ENCODE data around the gene CANT1.
"Not testable (repeated sequence)": the region's sequence is repeated elsewhere in the genome, so short reads cannot be mapped to it uniquely, and the experiment has no call there.

The CANT1 gene

DNA sequence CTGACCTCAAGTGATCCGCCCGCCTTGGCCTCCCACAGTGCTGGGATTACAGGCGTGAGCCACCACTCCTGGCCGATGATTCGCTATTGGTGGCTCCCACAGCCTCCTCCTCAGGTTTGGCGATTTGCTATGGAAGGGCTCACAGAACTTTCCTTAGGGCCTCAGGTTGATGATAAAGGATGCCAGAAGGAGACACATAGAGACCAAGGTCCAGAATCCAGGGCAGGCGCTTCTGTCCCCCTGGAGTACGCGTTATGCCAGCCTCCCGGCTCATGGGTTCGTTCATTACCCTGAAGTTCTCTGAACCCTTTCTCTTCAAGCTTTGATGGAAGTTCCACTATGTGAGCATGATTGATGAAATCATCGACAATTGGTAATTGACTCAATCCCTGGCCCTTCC, 49.8 kb downstream of the CANT1 start:
- DNase-seq (ENCODE audit: low read depth in 2 of 2), result no peak

- DNase-seq (ENCODE audit: low read depth in 2 of 2), result no peak
Measured at GRCh38 chr17:78958641-78959127, 50.9 kb downstream of the CANT1 start.

DNA sequence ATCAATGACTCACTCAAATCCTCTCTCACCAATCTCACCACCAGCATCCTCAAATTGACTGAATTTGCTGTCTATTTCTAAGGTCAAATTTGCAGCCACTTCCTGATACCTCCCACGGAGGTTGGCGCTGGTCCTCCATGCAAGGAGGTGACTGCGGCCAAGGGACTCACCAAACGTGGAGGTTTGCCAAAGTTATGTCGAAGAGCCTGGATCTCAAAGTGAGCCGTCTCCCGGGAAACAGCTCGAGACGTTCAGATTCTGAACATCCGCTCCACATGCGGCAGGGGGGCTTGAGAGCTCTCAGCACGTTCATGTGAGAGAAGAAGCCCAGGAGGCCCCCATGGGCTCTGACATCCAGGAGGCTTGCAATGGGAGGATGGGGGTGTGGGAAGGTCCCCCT, 52.4 kb downstream of the CANT1 start:
- DNase-seq (ENCODE audit: low read depth in 2 of 2), result no peak

GRCh38 chr17:78956254-78956653, 53.3 kb downstream of the CANT1 start:
- DNase-seq (ENCODE audit: low read depth in 2 of 2), result no peak

DNA sequence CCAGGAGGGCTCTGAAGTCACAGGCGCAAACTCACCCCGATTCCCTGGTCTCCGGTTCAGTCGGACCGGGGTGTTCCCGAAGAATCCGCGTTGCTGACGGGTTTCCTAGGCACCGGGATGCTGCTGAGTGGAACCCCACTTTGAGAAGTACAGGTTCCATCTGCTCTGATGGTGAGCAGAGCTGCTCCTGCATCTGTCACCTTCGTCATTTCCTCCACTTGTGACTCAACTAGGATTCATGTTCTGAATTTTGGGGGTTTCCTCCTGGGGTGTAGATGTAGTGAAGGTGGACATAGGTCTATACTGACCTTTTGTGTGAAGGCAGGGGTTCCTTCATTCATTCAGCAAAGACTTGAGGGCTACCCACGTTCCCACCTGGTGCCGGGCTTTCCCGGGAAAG, 54.9 kb downstream of the CANT1 start:
- DNase-seq (ENCODE audit: low read depth in 2 of 2), result no peak

DNA sequence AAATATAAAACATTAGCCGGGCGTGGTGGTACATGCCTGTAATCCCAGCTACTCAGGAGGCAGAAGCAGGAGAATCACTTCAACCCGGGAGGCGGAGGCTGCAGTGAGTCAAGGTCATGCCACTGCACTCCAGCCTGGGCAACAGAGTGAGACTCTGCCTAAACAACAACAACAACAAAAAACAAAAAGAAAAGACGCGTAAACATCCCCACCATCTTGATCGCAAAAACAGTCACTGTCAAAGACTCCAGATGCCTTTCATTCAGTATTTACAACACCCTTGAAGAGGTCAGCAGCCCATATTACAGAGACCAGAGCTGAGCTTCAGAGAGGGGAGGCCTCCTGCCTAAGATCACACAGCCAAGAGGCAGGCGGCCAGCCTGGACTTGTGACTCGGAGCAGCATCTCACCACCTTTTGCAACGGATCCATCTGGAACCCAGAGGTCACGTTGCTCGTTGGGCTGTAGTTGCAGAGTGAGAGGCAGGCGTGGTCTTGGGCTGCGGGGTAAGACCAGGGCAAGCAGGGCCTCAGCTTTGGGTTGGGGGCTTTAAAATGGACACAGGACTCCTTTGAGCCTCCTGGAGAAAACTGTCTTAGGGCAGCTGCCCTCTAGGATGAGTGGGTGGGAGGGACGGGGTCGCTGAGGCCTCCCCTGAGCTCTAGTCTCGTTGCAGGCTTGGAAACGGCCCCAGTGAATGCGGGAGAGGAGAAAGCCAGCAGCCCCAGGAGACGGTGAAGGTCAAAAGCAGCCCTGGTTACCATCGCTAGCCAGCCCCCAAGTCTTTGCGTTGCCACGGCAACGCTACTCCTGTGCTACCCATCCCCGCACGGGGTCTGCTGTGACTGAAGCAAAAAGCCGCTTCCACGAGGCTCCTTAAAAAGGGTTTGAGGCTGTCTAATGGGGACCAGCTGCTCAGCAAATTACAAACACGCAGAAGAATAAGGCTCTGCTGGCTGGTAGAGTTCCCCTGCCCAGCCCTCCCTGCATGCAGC, 55.9 kb downstream of the CANT1 start:
- DNase-seq (ENCODE audit: low read depth in 2 of 2), result no peak

DNA sequence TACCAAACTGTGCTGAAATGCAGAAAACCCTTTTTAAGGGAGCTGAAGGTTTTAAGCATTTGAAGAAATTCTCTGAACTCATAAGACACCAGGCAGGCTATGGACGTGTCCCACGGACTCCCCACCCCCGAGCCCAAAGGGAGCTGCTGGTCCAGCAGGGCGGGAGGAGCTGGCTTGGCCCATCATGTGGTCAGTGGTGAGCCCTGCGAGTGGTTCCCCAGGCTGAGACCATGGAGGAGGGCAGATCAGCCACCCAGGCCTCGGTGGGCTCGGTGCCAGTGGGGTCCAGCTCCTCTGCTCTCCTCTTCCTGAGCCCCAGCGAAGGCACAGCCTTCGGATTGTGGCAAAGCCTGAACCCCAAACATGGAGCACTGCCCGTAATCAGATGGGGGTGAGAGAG, 56.9 kb downstream of the CANT1 start:
- DNase-seq (ENCODE audit: low read depth in 2 of 2), result no peak

- no peak for DNase-seq (ENCODE audit: low read depth in 2 of 2)
Measured at GRCh38 chr17:78951967-78952551, 57.5 kb downstream of the CANT1 start.

GRCh38 chr17:78950870-78951269, 58.7 kb downstream of the CANT1 start:
- DNase-seq (ENCODE audit: low read depth in 2 of 2), result no peak

DNA sequence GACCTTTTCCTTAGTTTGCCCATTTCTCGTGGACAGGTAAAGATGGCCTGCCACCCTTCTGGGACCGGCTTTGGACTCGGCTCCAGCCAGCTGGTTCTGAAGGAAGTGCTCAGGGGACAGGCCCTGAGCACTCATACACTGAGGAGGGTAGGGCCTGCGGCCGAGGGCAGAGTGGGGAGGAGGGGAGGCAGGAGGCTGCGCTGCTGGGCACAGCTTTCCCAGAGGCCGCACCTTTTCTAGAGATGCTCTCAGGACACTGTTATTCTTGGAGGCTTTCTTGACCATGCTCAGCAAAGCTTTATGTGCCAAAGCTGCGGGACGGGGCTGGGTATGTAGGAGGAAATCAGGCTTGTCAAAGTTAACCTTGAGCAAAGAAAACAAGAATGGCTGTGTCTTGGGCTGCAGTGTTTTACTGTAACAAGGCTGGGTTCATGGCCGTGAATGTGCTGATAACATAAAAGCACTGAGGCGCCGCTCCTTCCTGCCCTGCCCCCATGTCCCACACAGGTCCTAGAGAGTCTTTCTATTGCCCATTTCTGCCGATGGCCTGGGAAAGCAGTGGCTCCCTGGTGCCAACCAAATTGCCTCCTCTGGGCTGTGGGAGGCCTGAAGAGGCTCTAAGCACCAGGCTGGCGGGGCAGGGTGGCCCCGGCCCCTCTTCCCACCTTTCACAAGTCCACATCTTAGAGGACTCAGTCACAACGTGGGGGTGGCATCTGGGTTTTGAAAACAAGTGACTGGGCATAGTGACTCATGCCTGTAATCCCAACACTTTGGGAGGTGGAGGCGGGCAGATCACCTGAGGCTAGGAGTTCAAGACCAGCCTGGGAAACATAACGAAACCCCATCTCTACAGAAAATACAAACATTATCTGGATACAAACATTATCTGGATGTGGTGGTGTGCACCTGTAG, 62.1 kb downstream of the CANT1 start:
- DNase-seq (ENCODE audit: low read depth in 2 of 2), result no peak

- DNase-seq (ENCODE audit: low read depth in 2 of 2), result no peak
Measured at GRCh38 chr17:78946631-78947030, 62.9 kb downstream of the CANT1 start.

DNA sequence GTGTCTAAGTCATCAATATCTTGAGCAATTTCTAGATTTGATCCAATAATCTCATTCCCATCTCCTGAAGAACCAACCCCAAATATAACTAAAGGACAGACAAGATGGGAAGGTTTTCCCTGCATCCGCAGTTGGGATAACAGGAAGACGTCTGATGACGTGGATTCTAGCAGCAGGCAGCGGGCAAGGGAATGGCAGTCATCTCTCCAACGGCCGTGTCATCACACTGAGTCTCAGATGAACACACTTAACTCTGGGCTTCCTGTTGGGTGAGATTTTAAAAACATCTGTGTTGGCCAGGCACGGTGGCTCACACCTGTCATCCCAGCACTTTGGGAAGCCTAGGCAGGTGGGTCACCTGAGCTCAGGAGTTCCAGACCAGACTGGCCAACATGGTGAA, 63.4 kb downstream of the CANT1 start:
- DNase-seq (ENCODE audit: low read depth in 2 of 2), result no peak

- DNase-seq (ENCODE audit: low read depth in 2 of 2), result not testable (repeated sequence)
Measured at GRCh38 chr17:78945455-78945854, 64.1 kb downstream of the CANT1 start.

GRCh38 chr17:78944956-78945355, 64.6 kb downstream of the CANT1 start:
- DNase-seq (ENCODE audit: low read depth in 2 of 2), result no peak

- no peak for DNase-seq (ENCODE audit: low read depth in 2 of 2)
Measured at GRCh38 chr17:78944026-78944425, 65.5 kb downstream of the CANT1 start.
